SK-N-SH (cell line): ENCODE measurements around the gene TLE1.

Experiments
- CTCF ChIP-seq: fragments of 200-600 bp; sonication (generic); IDR thresholded peaks from 2 replicates; pipeline ENCODE4 v1.6.1; 2017; ENCODE audit warnings: antibody characterized with exemption, mild to moderate bottlenecking, moderate library complexity
- ELF1 ChIP-seq: IDR thresholded peaks from 2 replicates; pipeline ENCODE4 v1.4.0; 2012
- EZH2phosphoT487 ChIP-seq: fragments of 200-600 bp; sonication (generic); IDR thresholded peaks from 2 replicates; pipeline ENCODE4 v1.6.1; 2017; ENCODE audit warnings: low read depth, mixed run types, mild to moderate bottlenecking, antibody characterized with exemption, moderate library complexity, borderline replicate concordance
- FOXM1 ChIP-seq: IDR thresholded peaks from 2 replicates; pipeline ENCODE4 v1.4.0; 2012; ENCODE audit warnings: low read depth, mild to moderate bottlenecking
- IRF3 ChIP-seq: fragments of 150-350 bp; IDR thresholded peaks from 2 replicates; pipeline ENCODE4 v1.6.1; 2016; ENCODE audit warnings: mild to moderate bottlenecking, low read depth, low read length
- MAX ChIP-seq: IDR thresholded peaks from 2 replicates; pipeline ENCODE4 v1.4.0; 2012; ENCODE audit warnings: low read depth
- MEF2A ChIP-seq: IDR thresholded peaks from 2 replicates; pipeline ENCODE4 v1.4.0; 2012; ENCODE audit warnings: low read depth, borderline replicate concordance
- SMC3 ChIP-seq: IDR thresholded peaks from 2 replicates; pipeline ENCODE4 v1.6.1; 2012; ENCODE audit warnings: low read depth, low read length, improper control_type of control experiment
- YY1 ChIP-seq: IDR thresholded peaks from 2 replicates; pipeline ENCODE4 v1.4.0; 2012; ENCODE audit warnings: low read depth, mild to moderate bottlenecking

- TF ChIP-seq FOXM1, result no peak
- TF ChIP-seq CTCF, result no peak
- TF ChIP-seq YY1, result no peak
- no peak for TF ChIP-seq MAX
- TF ChIP-seq MEF2A, result no peak
- TF ChIP-seq EZH2phosphoT487, result no peak
- no peak for TF ChIP-seq ELF1
- TF ChIP-seq SMC3, result no peak
- no peak for TF ChIP-seq IRF3
Observed at GRCh38 chr9:81682797-81683196, 6.5 kb downstream of the TLE1 start.
